GM12865 (cell line): ENCODE data around the gene EDN3.

ENCODE experiments used
- DNase-seq: peaks from one replicate; pipeline ENCODE4 v3.0.0; 2010; ENCODE audit warnings: low read depth
- H3K4me3 ChIP-seq: 2 replicates; pipeline ENCODE4 v1.5.1; 2011; ENCODE audit warnings: mild to moderate bottlenecking, low read depth, low read length, control low read depth
- TF ChIP-seq, protein P1 (sequence below): IDR thresholded peaks from 2 replicates; pipeline ENCODE4 v1.5.1; 2011; ENCODE audit warnings: low read length, control low read depth, low read depth, inconsistent platforms; ENCODE audit not compliant: insufficient read depth; ENCODE audit errors: missing control alignments

EDN3 gene

DNA sequence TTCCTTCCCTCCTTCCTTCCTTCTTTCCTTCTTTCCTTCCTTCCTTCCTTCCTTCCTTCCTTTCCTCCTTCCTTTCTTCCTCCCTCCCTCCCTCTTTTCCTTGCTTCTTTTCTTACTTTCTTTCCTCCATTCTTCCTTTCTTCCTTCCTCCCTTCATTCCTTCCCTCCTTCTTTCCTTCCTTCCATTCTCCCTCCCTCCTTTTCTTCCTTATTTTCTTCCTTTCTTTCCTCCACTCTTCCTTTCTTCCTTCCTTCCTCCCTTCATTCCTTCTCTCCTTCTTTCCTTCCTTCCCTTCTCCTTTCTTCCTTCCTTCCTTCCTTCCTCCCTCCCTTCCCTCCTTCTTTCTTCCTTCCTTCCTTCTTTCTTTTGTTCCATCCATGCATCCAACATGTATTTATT lies 35.1 kb upstream of the EDN3 start:
- TF ChIP-seq, protein P1, sequence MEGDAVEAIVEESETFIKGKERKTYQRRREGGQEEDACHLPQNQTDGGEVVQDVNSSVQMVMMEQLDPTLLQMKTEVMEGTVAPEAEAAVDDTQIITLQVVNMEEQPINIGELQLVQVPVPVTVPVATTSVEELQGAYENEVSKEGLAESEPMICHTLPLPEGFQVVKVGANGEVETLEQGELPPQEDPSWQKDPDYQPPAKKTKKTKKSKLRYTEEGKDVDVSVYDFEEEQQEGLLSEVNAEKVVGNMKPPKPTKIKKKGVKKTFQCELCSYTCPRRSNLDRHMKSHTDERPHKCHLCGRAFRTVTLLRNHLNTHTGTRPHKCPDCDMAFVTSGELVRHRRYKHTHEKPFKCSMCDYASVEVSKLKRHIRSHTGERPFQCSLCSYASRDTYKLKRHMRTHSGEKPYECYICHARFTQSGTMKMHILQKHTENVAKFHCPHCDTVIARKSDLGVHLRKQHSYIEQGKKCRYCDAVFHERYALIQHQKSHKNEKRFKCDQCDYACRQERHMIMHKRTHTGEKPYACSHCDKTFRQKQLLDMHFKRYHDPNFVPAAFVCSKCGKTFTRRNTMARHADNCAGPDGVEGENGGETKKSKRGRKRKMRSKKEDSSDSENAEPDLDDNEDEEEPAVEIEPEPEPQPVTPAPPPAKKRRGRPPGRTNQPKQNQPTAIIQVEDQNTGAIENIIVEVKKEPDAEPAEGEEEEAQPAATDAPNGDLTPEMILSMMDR: no peak
- H3K4me3 ChIP-seq: no peak overlapping the region
- no peak for DNase-seq

DNA sequence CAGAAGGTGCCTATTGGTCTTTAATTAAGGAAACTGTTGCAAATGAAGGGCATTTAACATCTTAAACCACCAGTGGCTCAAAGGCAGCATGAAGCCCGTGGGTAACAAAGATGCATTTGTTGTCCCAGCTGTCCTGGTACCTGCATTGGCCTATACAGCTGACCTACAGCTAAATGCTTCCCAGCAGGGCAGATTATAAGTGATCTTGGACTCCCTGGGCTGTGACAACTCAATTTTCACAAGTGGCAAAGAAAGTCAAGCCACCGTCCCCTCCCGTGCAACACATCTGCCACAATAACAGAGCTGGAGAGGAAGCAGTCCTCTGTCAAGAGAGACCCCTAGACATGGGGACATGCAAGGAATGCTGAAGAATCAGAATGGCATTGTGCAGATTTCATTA lies 31.5 kb upstream of the EDN3 start:
- H3K4me3 ChIP-seq: no peak overlapping the region
- TF ChIP-seq, protein P1: no peak
- DNase-seq: no peak

DNA sequence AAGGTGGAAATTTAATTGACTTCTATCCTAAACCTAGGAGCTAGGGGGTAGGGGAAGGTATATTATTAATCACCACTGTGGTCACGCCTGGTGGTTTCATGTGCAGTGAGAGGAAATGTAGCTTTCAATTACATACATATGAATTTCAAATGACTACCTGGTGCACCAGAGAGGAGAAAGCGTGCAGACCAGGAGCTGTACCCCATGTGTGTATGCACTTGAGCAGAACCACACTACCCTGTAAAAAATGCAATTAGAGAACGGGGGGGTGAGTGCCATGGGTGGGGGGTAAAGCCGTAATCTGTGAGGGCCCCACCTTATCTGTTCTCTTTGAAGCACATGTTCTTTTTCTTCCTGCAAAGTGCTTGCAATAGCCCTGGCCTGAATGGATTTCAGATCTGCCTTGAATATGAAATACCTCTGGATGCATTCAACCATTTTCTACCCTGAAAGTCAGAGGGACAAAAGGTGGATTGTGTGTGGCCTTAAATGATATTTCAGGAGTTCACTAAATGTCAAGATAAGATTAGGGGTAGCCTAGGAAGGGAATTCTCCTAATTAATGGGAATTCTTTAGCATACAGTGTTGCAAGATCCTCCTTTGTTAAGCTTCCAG lies 30.9 kb upstream of the EDN3 start:
- DNase-seq: no peak
- no peak overlapping the region for H3K4me3 ChIP-seq
- TF ChIP-seq, protein P1: no peak

DNA sequence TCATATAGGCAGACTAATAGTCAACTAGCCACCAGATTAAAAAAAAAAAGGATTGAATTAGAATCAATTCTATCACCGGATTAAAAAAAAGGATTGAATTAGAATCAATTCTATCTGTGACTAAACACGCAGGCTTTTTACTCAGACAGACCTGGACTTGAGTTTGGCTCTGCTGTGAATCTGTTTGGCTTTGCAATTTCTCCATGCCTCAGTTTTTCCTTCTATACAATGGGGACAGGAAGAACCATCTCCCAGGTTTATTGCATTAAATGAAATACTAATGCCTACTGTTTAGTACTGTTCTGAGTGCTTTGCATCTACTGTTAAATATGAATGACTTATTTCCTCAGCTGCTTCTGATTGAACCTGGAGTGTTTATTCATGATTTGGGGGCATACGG lies 30.0 kb upstream of the EDN3 start:
- TF ChIP-seq, protein P1: no peak

DNA sequence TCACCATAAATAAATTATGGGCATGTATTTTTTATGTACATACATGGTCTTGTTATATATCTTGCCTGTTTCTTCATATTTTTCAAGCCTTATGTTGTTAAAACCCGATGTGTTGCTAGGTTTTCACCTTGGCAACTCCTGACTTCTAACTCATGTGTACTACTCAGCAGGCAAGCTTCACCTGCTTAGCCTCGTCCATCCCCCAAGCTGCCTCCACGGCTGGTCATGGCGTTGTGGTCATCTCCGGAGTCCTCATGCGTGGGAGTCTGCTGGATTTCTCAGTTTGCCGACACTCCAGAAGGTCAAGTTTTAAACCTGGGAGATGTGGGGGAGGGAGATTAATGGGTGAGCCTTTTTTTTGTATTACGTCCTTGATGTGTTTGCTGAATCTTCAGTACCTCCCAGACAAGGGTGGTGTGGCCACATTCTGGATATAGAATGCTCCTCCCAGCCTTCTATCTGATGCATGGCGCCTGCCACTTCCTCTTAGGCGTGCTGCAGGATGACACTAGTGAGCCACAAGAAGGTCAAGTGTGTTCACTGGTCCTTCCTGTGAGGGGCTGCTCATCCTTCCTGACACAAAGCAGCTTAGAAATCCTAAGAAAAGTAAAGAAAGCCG lies 26.6 kb upstream of the EDN3 start:
- H3K4me3 ChIP-seq: no peak overlapping the region
- TF ChIP-seq, protein P1: no peak
- no peak for DNase-seq

More for the DNA sequence above, 30.0 kb upstream of the EDN3 start:
- no peak for DNase-seq
- no peak overlapping the region for H3K4me3 ChIP-seq

DNA sequence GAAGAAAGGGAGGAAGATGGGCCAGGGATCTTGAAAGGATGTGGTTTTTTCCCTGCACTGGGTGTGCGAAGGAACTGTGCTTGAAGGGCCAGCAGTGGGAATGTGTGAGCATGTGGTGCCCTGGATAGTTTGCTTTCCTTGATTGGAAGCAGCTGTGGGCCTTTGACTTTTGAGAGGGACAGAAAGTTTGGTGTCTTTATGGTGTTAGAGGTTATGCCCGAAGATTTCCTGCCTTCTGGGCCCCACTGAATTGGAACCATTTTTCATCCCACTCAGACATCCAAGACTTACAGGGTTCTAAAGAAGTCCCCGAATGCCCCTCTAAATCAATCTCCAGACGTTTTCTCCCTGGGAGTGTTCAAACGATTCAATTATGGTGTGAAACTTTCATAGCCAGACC lies 23.5 kb upstream of the EDN3 start:
- DNase-seq: no peak
- no peak overlapping the region for H3K4me3 ChIP-seq
- TF ChIP-seq, protein P1: no peak

DNA sequence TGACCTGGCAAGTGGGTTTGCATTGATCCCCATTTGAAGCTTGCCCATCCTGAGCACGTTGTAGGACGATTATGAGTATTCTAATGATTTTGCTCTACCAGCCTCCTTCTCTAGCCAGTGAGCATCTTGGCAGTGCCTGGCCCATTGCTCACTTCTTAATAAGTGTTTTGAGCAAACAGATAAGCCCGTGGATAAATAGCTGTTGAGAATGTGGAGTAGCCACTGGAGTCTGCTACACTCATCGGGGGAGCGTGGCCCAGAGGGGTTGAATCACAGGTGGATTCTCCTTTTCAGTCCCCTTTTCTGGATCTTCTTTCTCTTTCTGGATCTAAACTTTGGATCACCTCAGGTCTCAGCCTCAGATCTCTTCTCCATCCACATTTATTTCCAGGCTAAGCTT lies 15.9 kb upstream of the EDN3 start:
- DNase-seq: no peak
- no peak overlapping the region for H3K4me3 ChIP-seq
- TF ChIP-seq, protein P1: no peak
